PC-9 (cell line): ENCODE results near the gene S100PBP. TPM values are rescaled to one million over a fixed set of nuclear protein-coding genes. Genes with fewer than 3 reads are reported as not detected.

Experiments used
- BruUV-seq: library from RNA; stranded (reverse); fragments of 400-500 nt; replicated peaks from 2 replicates; lab custom pipeline; 2021; lab: Mats Ljungman, UMichigan
- CTCF ChIA-PET: fragments of 300-600 bp; sonication (Branson Sonifier 250); formaldehyde crosslinking; loops from one replicate; lab custom pipeline; 2022; ENCODE audit warnings: antibody characterized with exemption; lab: Charles Lee
- POLR2A ChIA-PET: fragments of 300-600 bp; sonication (Branson Sonifier 250); formaldehyde crosslinking; loops from one replicate; lab custom pipeline; 2022; ENCODE audit warnings: antibody characterized with exemption; ENCODE audit not compliant: unreplicated experiment; lab: Charles Lee
- DNase-seq, 2 experiments: peaks; one replicate each; pipeline versions ENCODE4 v3.0.0 to v3.0.0-alpha.2; 2015 to 2022; ENCODE audit warnings: mixed read lengths in 1 of 2
- H2AFZ ChIP-seq: fragments of 200-600 bp; sonication (generic); 2 replicates; pipeline ENCODE4 v1.8.1; 2017; ENCODE audit warnings: antibody characterized with exemption
- H3F3A ChIP-seq: fragments of 200-600 bp; sonication (generic); 2 replicates; pipeline ENCODE4 v1.8.1; 2017; ENCODE audit warnings: antibody characterized with exemption, mild to moderate bottlenecking, low read depth; ENCODE audit not compliant: insufficient read depth
- H3K27ac ChIP-seq: fragments of 200-600 bp; sonication (generic); 2 replicates; pipeline ENCODE4 v1.6.1; 2016; ENCODE audit warnings: mixed run types
- H3K27me3 ChIP-seq: fragments of 200-600 bp; sonication (generic); 2 replicates; pipeline ENCODE4 v1.6.1; 2016; ENCODE audit warnings: low read depth, mixed run types; ENCODE audit not compliant: insufficient read depth
- H3K36me3 ChIP-seq: fragments of 200-600 bp; sonication (generic); 2 replicates; pipeline ENCODE4 v1.6.1; 2016; ENCODE audit warnings: low read depth, mixed run types
- H3K4me1 ChIP-seq: fragments of 200-600 bp; sonication (generic); replicated peaks from 2 replicates; pipeline ENCODE4 v1.6.1; 2016; ENCODE audit warnings: mixed run types; ENCODE audit not compliant: insufficient read depth
- H3K4me2 ChIP-seq: fragments of 200-600 bp; sonication (generic); 2 replicates; pipeline ENCODE4 v1.6.1; 2017; ENCODE audit warnings: mixed run types
- H3K4me3 ChIP-seq: fragments of 200-600 bp; sonication (generic); 2 replicates; pipeline ENCODE4 v1.6.1; 2016; ENCODE audit warnings: mixed run types
- H3K79me2 ChIP-seq: fragments of 200-600 bp; sonication (generic); 2 replicates; pipeline ENCODE4 v1.6.1; 2017; ENCODE audit warnings: low read depth, mixed run types
- H3K9me2 ChIP-seq: fragments of 200-600 bp; sonication (generic); 2 replicates; pipeline ENCODE4 v1.8.1; 2017; ENCODE audit warnings: mild to moderate bottlenecking; ENCODE audit not compliant: insufficient read depth
- H3K9me3 ChIP-seq: fragments of 200-600 bp; sonication (generic); 2 replicates; pipeline ENCODE4 v1.8.1; 2016; ENCODE audit warnings: low read depth; ENCODE audit not compliant: insufficient read depth
- H4K20me1 ChIP-seq: fragments of 200-600 bp; sonication (generic); 2 replicates; pipeline ENCODE4 v1.8.1; 2017; ENCODE audit not compliant: insufficient read depth
- CTCF ChIP-seq: fragments of 200-600 bp; sonication (generic); conservative IDR thresholded peaks from 2 replicates; pipeline ENCODE4 v1.6.1; 2017; ENCODE audit warnings: mixed run types, antibody characterized with exemption, mild to moderate bottlenecking, moderate library complexity
- EZH2 ChIP-seq: fragments of 200-600 bp; sonication (generic); IDR thresholded peaks from 2 replicates; pipeline ENCODE4 v1.8.0; 2017; ENCODE audit warnings: antibody characterized with exemption, low read depth
- intact Hi-C: fragments of 100-400 bp; cut with micrococcal nuclease; formaldehyde crosslinking; loops from one replicate; pipeline ENCODE4 v1.10.0; 2022; ENCODE audit not compliant: unreplicated experiment
- total RNA-seq: library from RNA; stranded (reverse); gene quantifications from 2 replicates; pipeline ENCODE4 v1.2.3, GENCODE V29; 2021

Gene S100PBP
- total RNA-seq, 1 experiment from 2014 or later: 42.4 TPM

GRCh38 chr1:32894019-32894600, 76.7 kb downstream of the S100PBP start:
- no TSS peak for BruUV-seq
- no peak for DNase-seq
- intact Hi-C loops: no loop called here
- H3K9me3 ChIP-seq: no peaks in the 10 kb centered on the region
- H3K27me3 ChIP-seq: no peaks in the 10 kb centered on the region
- H3K4me2 ChIP-seq: no peak overlapping the region
- no peaks in the 10 kb centered on the region for H3K9me2 ChIP-seq
- no peaks in the 10 kb centered on the region for H3F3A ChIP-seq
- no peaks in the 10 kb centered on the region for H4K20me1 ChIP-seq
- no peak overlapping the region for H3K27ac ChIP-seq
- H3K79me2 ChIP-seq: no peaks in the 10 kb centered on the region
- ChIA-PET CTCF (no interaction called here), POLR2A (no interaction called here)
- TF ChIP-seq CTCF (no peak), EZH2 (no peak)
- H2AFZ ChIP-seq: no peak overlapping the region
- no peaks in the 10 kb centered on the region for H3K4me1 ChIP-seq
- no peak overlapping the region for H3K4me3 ChIP-seq
- H3K36me3 ChIP-seq: no peaks in the 10 kb centered on the region

- Histone ChIP-seq H3K4me2 (no peak overlapping the region), H3K27ac (no peak overlapping the region), H2AFZ (no peak overlapping the region), H4K20me1 (no peaks in the 10 kb centered on the region; the same call in 1 of the 2 replicates), H3K4me3 (no peak overlapping the region), H3K4me1 (no peaks in the 10 kb centered on the region), H3K79me2 (no peaks in the 10 kb centered on the region), H3K9me2 (no peaks in the 10 kb centered on the region), H3K36me3 (no peaks in the 10 kb centered on the region), H3F3A (no peaks in the 10 kb centered on the region), H3K9me3 (no peaks in the 10 kb centered on the region), H3K27me3 (no peaks in the 10 kb centered on the region)
- DNase-seq: no peak
- CTCF ChIA-PET: no interaction called here
- intact Hi-C loops: no loop called here
- TF ChIP-seq EZH2 (no peak), CTCF (no peak)
- POLR2A ChIA-PET: no interaction called here
- TSS peak; percentile 6 for BruUV-seq
These were observed 77.2 kb downstream of the S100PBP start for GRCh38 chr1:32894681-32895080.

- Histone ChIP-seq H3K4me3 (no peak overlapping the region), H3K4me2 (no peak overlapping the region), H3K36me3 (no peaks in the 10 kb centered on the region), H3K9me3 (no peaks in the 10 kb centered on the region), H3K9me2 (no peaks in the 10 kb centered on the region), H3K4me1 (no peaks in the 10 kb centered on the region), H3K27me3 (no peaks in the 10 kb centered on the region), H3K27ac (no peak overlapping the region), H3K79me2 (0 out of 2 replicates have a peak, but pooled peaks cover 4% of the 10 kb centered on the region), H2AFZ (no peak overlapping the region), H4K20me1 (no peaks in the 10 kb centered on the region; the same call in 1 of the 2 replicates), H3F3A (no peaks in the 10 kb centered on the region; the same call in 1 of the 2 replicates)
- ChIA-PET CTCF (no interaction called here), POLR2A (no interaction called here)
- no TSS peak for BruUV-seq
- no peak for TF ChIP-seq CTCF
- intact Hi-C loops: no loop called here
- DNase-seq: no peak
These were observed 78.1 kb downstream of the S100PBP start for GRCh38 chr1:32895325-32896215.
